Coronary artery (tissue), 2 donors: Measurements from ENCODE around the gene ANKRD13A.

ENCODE experiments used
- DNase-seq: peaks from one replicate; pipeline ENCODE4 v3.0.0-alpha.2; 2017; ENCODE audit warnings: low spot score
- H3K27ac ChIP-seq, 2 donors: fragments of 200-600 bp; sonication (generic); one replicate each; pipeline ENCODE4 v1.5.1; 2016 to 2019
- H3K4me3 ChIP-seq: fragments of 200-600 bp; sonication (generic); 2 replicates; pipeline ENCODE4 v1.5.1; 2016; ENCODE audit warnings: mild to moderate bottlenecking, moderate library complexity
- TF ChIP-seq, protein P1 (sequence below): fragments of 200-600 bp; sonication (generic); IDR thresholded peaks from one replicate; pipeline ENCODE4 v1.5.1; 2019; ENCODE audit warnings: antibody characterized with exemption

The ANKRD13A gene

DNA sequence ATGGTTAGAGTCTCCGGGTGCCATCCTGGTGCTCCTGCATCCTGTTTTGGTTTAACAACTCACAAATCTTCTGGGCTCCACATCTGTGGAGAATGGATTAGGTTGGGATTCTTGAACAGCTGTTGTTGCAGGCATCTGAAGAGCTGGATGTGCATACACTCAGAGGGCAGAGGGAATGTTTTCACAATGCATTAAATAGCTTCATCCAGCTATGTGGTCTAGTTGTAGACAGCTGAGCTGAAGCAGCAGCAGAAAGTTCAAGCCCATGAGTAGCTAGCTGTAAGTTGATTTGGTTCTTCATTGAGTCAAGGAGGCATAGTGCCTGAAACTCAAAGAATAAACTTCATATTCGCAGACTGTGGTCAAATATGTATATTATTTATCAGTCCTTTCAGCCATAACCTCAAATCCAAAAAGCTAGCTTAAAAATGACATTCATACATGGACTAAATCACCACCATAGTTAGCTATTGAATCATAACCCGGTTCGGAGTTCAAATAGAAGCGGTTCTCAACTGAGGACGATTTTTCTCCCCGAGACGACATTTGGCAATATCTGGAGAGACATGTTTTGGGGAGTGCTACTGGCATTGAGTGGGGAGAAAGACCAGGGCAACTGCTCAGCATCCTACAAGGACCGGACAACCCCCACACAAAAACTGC is 858 bp upstream of the ANKRD13A start:
- TF ChIP-seq, protein P1, sequence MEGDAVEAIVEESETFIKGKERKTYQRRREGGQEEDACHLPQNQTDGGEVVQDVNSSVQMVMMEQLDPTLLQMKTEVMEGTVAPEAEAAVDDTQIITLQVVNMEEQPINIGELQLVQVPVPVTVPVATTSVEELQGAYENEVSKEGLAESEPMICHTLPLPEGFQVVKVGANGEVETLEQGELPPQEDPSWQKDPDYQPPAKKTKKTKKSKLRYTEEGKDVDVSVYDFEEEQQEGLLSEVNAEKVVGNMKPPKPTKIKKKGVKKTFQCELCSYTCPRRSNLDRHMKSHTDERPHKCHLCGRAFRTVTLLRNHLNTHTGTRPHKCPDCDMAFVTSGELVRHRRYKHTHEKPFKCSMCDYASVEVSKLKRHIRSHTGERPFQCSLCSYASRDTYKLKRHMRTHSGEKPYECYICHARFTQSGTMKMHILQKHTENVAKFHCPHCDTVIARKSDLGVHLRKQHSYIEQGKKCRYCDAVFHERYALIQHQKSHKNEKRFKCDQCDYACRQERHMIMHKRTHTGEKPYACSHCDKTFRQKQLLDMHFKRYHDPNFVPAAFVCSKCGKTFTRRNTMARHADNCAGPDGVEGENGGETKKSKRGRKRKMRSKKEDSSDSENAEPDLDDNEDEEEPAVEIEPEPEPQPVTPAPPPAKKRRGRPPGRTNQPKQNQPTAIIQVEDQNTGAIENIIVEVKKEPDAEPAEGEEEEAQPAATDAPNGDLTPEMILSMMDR, result no peak
- Histone ChIP-seq H3K4me3 (peak overlapping the region; percentile 97), H3K27ac (peak overlapping the region in 1 of 2 donors; percentile 87)
- DNase-seq, result no peak

DNA sequence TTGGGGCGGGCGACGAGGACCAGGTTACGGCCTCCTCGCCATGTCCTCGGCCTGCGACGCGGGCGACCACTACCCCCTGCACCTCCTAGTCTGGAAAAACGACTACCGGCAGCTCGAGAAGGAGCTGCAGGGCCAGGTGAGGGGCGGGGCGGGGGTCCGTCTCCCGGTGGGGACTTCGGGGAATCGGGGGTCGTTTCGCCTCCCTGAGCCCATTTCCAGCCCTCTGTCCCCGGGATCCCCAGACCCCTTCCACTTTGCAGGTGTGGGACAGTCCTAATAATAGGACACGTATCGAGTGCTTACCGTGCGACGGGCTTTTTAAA is 380 bp downstream of the ANKRD13A start:
- peak; percentile 73 for DNase-seq
- H3K27ac ChIP-seq, result peak overlapping the region; percentile 74 to 87
- TF ChIP-seq, protein P1, result no peak
- H3K4me3 ChIP-seq, result peak overlapping the region; percentile 97

DNA sequence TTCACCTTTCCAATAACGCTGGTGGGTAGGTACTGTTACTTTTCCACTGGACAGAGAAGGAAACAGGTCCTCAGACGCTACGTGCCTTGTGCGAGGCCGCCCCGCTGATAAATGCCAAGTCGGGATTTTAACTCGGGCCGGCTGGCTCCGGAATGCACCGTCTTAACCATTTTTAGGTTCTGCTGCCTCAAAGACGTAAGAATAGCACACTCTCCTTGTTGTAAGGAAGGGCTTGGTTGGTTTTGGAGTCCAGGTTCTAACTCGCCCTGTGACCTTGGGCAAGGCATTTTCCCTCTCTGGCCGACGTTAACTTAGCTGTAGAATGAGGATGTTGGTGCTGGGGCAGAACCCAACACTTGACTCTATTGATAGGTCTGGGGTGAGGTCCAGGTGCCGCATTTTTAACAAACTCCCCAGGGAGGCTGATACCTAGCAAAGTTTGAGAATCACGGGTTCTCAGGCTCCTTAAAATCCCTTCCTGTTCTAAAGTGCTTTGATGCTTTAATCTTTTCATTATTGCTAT is 814 bp downstream of the ANKRD13A start:
- Histone ChIP-seq H3K4me3 (peak overlapping the region; percentile 97), H3K27ac (peak overlapping the region; percentile 74 to 87)
- no peak for DNase-seq
- TF ChIP-seq, protein P1, result no peak

DNA sequence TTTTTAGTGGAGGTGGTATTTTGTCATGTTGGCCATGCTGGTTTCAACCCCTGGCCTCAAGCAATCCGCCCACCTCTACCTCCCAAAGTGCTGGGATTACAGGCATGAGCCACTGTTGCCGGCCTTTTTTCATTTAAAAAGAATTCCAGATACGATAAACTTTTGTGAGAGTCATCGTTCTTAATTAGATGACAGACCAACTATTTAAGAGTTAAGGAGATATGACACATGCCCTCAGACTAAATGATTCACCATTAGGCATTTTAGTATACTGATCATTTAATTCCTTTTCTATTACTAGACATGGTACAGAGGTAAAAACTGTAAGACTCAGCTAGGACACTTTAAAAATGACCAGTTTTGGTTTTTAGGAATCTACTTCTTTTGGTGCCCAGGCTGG is 2.4 kb downstream of the ANKRD13A start:
- TF ChIP-seq, protein P1, result no peak
- Histone ChIP-seq H3K4me3 (no peak overlapping the region), H3K27ac (no peak overlapping the region)
- no peak for DNase-seq

DNA sequence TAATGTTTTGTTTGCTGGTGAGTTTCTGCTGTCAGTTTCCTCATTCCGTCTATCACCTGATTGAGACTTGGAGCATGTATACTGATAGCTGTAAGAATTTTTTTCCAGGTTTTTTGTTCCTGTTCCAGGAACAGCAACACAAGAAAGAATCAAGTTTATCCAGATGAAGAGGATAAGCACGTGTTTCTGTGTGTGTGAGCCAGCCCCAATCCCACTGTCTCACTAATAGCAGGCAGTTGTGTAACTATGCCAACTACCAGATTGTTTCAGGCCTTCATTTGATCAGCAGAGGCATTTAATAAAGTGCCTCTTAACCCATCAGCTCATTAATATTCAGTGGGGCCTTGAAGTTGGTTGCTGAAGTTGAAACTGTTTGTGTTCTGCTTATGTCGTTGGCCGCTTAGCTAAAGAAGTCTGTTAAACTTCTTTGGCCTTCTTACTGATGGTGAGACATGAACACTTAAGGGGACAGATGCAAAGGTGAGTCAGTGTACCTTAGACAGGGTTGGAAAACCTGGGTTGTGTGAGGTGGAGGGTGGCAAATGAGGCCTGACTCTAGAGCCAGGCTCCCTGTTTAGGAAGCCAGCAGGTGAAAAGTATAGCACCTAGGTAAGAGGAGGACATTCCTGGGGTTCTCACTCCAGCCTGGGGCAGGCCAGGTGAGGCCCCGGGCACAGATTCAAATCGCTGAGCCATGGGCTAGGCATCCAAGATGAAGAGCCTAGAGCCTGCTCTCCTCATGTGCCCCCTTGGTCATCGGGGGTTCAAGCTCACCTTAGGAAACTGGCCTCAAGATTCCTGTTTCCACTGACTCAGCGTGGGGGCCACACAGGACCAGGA is 3.7 kb downstream of the ANKRD13A start:
- Histone ChIP-seq H3K4me3 (no peak overlapping the region), H3K27ac (no peak overlapping the region)
- DNase-seq, result no peak
- TF ChIP-seq, protein P1, result no peak

DNA sequence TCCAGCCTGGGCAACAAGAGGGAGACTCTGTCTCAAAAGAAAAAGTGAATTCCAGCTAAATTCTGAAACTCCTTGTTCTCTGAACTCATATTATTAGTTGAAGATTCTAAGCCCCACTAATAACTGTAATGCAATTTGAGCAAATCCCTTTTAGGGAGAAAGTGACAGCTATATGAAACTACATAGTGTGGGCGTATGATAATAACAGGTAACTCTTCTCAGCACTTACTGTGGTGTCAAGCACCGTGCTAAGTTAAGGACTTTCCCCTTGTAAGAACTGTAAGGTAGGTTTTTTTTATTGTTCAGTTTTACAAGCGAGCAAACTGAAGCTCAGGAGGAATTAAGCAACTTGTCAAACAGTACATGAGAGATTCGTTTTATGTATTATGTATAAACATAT is 5.4 kb downstream of the ANKRD13A start:
- TF ChIP-seq, protein P1, result no peak
- Histone ChIP-seq H3K27ac (no peak overlapping the region), H3K4me3 (no peak overlapping the region)

More for the DNA sequence above, 5.4 kb downstream of the ANKRD13A start:
- DNase-seq, result no peak
